Stimulated activated CD4-positive, alpha-beta T cell treated with anti-CD3 and anti-CD28 coated beads, Interleukin-15, amount 100 ng/mL, for 24 hours (primary cell): ENCODE data around the gene GABPA.
"Not testable (repeated sequence)": the region's sequence is repeated elsewhere in the genome, so short reads cannot be mapped to it uniquely, and the experiment has no call there.

Source experiments
- DNase-seq: peaks from one replicate; pipeline ENCODE4 v3.0.0-alpha.2; 2020

The GABPA gene

DNA sequence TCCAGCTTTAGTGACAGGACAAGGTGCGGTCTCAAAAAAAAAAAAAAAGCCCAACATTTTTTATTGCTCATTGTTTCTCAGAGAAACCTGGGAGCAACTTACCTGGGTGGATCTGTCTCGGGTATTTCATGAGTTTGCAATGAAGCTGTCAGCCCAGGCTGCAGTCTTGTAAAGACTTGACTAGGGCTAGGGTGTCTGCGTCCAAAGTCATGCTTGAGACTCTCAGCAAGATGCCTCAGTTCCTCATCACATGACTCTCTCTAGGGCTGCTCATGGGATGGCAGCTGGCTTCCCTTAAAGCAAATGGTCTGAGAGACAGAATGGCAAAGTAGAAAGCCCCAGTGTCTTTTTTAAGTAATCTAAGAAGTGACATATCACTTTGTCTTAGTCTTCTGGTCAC is 8.1 kb downstream of the GABPA start:
- DNase-seq, result no peak

DNA sequence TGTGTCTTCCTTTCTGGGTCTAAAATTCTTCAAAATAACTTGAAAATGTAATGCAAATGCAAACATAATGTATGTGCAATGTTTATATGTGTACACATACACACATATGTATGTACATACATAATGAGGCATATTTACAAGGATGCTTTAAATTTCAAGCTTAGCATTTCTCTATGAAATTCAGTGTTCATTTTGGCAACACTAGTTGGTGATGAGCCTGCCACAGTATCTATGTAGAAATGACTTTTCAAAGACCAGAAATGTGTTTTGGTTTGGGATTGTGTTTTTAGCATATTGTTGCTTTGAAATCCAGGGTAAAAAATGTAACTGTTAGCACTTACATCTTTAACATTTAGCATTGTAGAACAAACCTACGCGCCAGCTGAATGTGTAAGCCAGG is 10.1 kb downstream of the GABPA start:
- no peak for DNase-seq

DNA sequence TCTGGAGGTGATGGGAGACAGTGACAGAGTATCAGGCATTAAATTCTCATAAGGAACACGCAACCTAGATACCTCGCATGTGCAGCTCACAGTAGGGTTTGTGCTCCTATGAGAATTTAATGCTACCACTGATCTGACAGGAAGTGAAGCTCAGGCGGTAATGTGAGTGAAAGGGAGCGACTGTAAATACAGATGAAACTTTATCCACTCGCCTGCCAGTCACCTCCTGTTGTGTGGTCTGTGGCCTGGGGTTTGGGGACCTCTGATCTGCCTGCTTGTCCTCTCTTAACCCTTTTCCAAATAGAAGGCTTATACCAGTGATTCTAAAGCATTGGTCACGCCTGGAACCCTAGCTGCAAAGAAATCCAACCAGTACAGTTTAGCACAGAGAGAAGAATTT is 15.3 kb downstream of the GABPA start:
- no peak for DNase-seq

DNA sequence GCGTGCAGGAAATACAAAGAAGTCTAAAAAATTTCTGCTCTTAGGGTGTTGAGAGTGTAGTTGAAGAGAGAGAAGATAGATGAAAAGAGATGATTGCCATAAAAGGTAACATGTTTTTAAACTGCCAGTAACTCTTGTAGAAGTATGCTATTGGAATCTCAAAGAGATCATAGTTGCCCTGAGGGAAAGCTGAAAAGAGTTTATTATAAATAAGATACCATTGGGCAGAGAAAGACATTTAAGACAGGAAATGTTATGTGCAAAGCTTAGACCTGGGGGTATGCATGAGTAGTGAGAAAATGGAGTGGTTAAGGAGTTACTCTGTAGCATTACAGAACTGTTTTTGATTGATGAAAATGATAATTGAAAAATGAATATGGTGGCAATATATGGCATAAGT is 17.6 kb downstream of the GABPA start:
- DNase-seq, result no peak

DNA sequence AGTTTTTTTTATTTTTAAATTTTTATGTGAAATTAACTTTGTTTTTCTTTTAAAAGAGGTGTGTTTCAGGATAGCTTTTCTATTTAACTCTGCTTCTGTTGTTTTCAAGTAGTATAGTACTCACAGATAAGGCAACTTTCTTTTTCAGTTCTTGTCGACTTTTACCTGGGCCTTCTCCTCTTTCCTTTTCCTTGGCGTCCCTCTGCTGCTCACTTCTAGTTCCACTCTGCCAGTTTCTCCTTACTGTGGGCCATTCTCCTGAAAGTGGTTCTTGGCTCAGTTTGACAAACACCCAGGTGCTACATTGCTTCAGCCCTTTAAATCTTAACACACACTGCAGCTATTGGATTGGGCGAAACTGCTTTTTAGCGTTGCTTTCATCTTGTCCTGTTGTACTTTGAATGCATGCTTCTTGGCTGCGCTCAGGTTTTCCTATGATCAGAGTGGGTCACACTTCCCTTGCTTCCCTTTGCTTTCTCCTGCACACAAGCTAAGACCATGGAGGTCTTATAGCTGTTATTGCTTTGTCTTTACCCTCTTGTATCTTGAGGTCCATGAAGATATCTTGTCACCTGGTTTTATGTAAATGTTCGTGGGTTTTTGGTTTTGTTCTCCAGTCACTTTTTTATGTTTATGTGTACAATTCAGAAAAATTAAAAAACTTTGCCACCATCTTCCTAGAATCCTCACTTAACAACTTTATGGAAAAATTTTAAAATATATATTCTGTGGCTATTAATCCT is 21.6 kb downstream of the GABPA start:
- DNase-seq, result no peak

DNA sequence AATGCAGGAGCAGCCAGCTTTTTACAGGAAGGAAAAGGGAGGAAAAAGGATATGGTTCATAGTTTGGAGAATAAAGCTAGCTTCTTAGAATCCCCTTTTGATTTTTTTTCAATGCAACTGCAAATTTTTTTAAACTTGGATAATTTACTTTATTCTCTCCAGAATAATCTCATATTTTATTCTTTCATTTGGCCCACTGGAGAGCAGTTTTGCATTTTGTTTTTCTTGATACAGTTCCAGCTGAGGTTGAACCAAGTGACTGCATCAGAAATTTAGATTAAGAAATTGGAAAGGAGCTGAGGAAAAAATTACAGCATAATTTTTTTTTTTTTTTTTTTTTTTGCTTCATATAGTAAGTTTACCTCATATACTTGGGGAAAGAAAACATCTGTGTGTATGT is 22.8 kb downstream of the GABPA start:
- DNase-seq, result no peak

DNA sequence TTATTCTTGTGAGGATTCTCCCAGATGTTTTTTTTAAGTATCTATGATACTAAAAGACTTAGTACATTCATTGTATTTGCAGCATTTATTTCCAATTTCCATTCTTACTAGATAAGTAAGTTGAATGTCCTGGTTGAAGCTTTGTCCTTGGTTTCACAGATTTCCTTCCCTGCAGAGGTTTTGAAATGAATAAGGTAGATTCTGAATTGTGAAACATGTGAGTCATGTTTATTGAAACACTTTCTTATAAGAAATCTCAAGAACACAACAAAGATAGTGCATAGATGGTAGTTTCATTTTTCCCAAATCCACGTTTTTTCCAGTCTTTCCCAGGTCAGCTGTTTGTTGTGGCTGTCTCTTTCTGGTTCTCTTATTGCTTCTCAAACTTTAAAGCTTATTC is 24.8 kb downstream of the GABPA start:
- DNase-seq, result no peak

DNA sequence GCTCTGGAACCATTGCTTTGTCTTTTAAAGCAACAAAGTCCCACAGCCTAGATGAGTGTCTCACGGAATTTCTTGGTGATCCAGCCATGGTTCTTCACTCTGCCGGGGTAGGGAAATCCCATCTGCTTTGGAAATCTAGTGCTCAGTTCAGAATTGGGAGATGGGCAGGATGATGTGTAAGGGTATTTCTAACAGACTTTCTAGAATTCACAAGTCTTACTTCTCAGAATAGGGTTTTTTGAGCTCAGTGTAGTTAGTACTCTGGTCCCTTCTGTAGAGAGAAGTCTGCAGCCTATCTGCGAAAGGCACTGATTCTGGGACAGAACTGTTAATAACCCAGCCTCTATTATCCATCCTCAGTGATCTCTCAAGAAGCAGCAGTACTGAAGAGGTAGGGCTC is 25.3 kb downstream of the GABPA start:
- no peak for DNase-seq

DNA sequence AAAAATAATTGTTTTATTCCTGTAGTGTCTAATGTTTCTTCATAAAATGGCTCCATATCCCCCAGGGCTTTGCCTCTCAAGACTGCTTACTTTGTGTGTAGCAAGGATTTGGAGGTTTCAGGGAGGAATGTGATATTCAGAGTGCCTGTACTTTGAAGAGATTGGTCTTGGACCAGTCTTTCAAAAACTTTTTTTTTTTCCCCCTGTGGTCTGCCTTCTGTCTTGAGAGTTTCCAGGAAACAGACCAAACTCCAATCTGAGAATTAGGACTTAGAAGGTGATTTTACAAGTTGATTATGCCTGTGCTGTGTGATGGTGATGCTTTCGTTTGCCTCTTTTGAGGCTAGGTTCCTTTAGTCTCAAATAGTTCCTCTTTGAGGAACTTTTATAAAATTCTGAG is 25.9 kb downstream of the GABPA start:
- DNase-seq, result no peak

DNA sequence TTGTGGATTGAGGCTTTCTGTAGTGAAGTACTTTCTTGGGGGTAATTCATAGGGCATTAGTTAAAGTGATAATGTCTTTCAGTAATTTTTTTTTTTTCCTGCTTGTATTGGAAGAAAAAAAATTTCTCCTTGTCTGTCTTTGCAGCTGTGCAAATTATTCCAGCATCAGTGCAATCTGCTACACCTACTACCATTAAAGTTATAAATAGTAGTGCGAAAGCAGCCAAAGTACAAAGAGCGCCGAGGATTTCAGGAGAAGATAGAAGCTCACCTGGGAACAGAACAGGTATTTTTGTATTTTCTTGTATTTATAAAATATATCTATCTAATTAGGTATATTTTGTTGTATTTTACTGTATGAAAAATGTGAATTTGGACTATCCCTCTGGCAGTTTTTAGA is 29.3 kb downstream of the GABPA start:
- no peak for DNase-seq

DNA sequence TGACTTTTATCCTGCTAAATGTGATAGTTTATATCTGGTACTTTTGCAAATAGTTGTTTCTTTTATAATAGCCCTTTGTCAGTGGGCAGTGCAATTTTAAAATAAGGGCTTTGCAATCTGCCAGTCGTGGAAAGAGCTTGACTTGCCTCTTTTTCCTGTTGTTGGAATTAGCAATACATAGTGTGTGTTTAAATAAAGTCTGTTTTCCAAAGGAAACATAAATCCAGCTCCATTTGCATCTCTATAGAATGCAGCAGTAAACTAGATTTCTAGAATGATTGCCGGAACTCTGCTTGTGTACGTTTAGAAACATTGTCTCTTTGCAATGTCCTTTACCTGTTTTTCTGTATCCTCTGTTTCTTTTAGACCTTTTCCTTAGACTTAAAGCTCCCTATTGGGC is 33.1 kb downstream of the GABPA start:
- DNase-seq, result no peak

DNA sequence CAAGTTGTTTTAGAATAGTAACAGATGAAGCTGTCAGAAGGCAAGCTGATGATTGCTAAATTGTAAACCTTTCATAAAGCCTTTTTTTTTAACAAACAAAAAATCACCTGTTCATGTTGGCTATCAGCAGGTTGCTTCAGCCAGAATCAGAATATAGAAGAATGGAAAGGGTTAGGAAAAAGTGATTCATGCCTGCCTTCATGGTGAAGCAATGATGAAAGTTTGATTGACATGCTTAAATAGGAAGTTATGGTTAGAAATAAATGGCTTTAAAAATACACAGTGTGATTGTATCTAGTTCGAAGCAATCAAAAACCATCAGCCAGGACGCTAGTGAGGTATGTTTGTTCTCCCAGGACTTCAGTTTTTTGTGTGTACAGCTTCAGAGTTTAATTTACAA is 37.9 kb downstream of the GABPA start:
- no peak for DNase-seq

DNA sequence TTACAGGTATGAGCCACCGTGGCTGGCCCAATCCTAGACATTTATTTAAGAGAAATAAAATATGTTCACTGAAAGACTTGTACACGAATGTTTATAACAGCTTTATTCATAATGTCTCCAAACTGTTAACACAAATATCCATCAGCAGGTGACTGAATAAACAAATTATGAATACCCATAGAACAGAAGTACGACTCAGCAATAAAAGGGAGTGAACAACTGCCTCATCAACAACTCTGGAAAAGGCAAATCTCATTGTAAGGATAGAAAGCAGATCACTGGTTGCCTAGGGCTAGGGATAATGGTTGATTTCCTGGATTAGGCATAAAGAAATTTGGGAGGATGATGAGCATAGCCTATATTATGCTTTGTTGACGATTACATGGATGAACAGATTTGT is 41.7 kb downstream of the GABPA start:
- no peak for DNase-seq

DNA sequence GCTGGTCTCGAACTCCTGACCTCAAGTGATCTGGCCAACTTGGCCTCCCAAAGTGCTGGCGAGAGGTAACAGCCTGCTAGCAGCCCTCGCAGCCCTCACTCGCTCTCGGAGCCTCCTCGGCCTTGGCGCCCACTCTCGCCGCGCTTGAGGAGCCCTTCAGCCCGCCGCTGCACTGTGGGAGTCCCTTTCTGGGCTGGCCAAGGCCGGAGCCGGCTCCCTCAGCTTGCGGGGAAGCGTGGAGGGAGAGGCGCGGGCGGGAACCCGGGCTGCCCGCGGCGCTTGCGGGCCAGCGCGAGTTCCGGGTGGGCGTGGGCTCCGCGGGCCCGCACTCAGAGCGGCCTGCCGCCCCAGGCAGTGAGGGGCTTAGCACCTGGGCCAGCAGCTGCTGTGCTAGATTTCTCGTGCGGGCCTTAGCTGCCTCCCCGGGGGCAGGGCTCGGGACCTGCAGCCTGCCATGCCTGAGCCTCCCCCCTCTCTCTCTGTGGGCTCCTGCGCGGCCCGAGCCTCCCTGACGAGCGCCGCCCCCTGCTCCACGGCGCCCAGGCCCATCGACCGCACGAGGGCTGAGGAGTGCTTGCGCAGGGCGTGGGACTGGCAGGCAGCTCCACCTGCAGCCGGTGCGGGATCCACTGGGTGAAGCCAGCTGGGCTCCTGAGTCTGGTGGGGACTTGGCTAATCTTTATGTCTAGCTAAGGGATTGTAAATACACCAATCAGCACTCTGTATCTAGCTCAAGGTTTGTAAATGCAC is 43.5 kb downstream of the GABPA start:
- not testable (repeated sequence) for DNase-seq

DNA sequence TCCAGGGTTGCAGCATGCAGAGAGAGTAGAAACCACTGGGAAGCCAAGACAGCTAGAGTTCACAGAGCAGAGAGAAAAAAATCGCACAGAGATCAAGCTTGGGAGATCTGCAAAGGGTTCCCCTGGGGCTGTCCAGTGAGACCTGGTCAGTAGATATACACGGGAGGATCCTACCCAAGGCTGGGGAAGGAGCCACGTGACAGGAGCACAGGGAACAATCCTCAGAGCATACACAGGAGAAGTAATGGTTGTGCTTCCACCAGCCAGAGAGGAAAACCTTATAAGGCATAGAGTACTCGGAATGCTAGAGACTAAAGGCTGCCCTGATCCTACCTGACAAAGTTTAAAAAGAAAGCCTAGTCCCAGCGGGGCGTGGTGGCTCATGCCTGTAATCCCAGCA is 53.9 kb downstream of the GABPA start:
- DNase-seq, result no peak

DNA sequence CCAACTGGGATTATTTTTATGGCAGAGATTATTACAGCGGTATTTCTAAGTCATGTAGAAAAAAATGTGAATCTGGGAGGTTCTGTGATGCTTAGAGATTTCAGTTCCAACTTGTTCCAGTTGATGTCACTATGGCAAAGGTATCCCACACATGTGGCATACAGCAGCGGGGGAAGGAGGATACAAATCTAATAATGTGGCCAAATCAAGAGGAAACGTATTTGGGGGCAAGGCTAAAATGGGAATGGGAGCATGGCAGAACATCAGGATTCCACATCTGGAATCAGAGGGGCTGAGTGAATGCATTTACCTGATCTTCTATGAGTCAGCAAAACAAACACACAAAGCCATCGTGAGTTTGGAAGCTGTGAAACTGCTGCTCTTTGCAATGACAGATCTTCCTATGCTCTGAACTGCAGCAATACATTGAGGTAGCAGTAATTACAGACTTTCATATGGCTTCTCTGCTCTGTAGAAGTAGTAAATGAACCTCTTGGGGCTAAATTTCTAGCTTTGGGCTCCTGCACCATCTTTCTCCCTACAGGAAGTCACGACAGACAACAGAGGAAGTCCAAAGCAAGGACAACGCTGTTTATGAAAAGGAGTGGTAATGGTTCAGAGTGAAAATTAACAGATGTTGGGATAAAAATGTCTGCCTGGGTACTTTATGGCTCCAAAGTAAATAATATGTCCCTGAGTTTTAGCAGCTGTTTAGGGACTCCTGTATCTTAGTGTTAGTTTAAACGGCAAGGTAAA is 55.5 kb downstream of the GABPA start:
- peak; percentile 13 for DNase-seq

DNA sequence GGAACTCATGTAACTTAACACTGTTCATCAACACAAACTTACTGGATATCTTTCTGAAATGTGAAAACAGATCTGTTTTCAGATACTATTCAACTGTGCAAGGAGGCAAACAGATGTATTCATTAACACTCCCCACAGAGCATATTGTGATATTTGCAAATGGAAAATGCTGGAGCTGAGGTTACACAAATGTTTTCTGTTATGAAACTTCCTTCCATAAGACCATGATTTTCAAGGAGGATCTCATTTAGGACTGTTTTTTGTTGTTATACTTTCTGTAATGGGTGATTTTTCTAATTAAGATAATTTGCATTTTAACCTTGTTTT is 56.1 kb downstream of the GABPA start:
- DNase-seq, result no peak

DNA sequence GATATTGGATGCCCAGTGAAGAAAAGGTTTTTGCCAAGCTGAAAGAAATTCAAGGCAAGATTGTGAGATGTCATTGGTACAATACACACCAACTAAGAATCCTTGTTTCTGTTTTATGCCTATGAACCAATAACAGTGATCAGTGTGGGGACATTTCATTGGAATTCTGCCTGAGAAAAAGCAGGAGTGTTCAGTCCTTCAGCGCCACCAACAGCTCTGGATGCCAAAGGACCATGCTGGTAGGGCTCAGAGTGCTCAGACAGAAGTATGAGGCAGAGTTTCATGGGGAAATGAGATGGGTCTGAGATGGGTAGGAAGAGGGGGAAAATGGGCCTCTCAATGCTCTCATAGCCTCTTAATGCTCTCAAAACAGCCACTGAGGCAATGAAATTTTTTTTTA is 56.5 kb downstream of the GABPA start:
- no peak for DNase-seq

DNA sequence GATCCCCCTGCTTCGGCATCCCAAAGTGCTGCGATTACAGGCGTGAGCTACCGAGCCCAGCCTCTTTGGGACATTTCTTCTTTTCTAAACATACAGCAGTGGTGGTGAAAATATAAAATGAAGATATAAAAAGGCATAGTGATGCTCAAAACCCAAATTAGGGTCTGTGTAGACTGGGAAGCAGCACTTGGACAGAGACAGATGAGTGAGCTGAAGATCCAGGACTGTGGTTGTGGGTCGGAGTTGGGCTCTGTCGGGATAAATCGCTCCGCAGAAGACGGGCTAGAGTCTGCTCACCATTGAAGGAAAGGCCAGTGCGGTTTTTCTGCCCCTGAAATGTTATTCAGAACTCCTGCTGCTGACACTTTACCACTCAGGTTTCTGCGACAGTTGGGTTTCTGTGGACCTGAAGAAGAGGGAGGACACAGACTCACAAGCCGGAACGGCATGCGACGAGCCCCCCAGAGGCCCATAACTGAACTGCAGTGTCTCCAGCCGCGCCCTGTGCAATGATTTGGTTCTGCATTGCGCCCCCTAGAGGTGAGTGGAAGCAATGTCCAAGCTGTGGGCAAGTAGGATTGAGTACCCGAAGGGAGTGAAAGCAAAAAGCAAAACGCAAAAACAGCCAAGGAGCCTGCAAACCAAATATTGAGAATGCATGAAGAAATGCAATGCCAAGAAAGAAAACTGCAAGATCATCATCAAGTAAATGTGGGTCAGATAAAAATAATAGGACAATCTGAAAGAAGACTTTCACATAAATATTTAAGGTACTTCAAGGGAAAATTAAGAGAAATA is 66.6 kb downstream of the GABPA start:
- DNase-seq, result peak; percentile 92

DNA sequence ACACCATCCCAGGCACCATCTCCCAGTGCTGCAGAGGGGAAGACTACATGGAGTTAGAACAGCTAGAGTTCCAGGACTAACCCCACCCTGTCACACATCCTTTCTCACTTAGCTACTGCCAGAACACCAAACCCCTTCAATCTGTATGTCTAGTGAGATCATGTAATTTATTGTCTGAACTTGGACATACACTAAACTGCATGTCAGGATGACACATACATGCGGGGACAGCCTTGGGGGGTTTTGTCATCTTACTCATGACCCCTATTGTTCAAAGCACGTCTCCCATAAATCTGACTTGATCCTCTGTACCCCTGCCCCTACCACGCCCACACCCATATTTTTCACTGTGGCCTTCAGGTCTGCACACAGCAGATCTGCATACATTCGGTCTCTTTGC is 71.3 kb downstream of the GABPA start:
- DNase-seq, result no peak

DNA sequence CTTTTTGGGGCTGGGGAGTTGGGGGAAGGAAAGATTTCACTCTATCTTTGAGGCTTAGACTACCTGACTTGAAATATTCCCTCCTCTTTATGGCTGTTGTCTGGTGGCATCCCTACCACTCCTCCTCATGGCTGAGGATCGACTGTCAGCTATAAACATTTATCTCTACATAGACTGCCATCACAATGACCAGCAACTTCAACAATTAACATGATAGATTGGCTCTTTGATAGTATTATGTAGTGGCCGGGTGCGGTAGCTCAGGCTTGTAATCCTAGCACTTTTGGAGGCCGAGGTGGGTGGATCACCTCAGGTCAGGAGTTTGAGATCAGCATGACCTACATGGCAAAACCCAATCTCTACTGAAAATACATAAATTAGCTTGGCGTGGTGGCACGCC is 72.4 kb downstream of the GABPA start:
- DNase-seq, result no peak

DNA sequence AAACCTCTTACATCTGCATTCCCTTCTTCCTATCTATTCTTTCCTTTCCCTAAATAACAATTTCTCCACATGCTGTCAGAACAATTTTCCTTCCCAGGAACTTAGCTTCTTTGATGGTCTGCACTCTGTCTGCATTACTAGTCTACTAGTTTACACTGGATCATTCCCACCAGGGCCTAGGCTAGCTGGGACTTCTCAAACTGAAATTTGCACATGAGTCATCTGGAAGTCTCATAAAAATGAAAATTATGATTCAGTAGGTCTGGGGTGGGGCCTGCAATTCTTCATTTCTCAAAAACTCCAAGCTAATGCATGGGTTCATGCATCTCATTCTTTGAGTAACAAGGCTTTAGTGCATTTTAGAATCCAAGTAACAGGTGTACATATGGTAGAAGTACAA is 74.2 kb downstream of the GABPA start:
- peak; percentile 30 for DNase-seq

DNA sequence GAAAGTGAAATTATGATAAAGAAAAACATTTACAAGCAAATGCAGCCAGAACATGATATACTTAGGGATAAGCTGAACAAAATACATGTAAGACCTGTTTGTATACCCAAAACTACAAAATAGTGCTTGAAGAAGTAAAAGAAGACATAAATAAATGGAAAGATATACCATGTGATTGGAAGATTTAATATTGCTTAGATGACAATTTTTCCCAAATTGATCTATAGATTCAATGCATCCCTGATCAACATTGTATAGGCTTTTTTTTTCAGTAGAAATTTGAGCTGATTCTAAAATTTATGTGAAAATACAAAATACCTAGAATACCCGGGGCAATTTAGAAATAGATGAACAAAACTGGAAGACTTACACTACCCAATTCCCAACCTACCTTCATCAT is 76.4 kb downstream of the GABPA start:
- no peak for DNase-seq
